GM21526 (cell line): Measurements from ENCODE around the gene PPP6R2.
A peak's percentile ranks its signal among the peaks of the same experiment; 100 is the strongest.

ENCODE experiments used
- ATAC-seq: cut with Tn5 transposase; IDR thresholded peaks from one replicate; pipeline ENCODE4 v1.9.1; 2021; ENCODE audit warnings: moderate library complexity; ENCODE audit not compliant: unreplicated experiment, low FRiP score

The PPP6R2 gene, protein sequence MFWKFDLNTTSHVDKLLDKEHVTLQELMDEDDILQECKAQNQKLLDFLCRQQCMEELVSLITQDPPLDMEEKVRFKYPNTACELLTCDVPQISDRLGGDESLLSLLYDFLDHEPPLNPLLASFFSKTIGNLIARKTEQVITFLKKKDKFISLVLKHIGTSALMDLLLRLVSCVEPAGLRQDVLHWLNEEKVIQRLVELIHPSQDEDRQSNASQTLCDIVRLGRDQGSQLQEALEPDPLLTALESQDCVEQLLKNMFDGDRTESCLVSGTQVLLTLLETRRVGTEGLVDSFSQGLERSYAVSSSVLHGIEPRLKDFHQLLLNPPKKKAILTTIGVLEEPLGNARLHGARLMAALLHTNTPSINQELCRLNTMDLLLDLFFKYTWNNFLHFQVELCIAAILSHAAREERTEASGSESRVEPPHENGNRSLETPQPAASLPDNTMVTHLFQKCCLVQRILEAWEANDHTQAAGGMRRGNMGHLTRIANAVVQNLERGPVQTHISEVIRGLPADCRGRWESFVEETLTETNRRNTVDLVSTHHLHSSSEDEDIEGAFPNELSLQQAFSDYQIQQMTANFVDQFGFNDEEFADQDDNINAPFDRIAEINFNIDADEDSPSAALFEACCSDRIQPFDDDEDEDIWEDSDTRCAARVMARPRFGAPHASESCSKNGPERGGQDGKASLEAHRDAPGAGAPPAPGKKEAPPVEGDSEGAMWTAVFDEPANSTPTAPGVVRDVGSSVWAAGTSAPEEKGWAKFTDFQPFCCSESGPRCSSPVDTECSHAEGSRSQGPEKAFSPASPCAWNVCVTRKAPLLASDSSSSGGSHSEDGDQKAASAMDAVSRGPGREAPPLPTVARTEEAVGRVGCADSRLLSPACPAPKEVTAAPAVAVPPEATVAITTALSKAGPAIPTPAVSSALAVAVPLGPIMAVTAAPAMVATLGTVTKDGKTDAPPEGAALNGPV

GRCh38 chr22:50342651-50343540 is at the start of gene PPP6R2:
PPP6R2 (plus strand) TSS chr22:50343327; CDS start chr22:50393909, 50,582 bp downstream.
- peak; percentile 52 for ATAC-seq

GRCh38 chr22:50293441-50294318 is 49.4 kb upstream of the PPP6R2 start:
- ATAC-seq: no peak

GRCh38 chr22:50294319-50294656 is 48.8 kb upstream of the PPP6R2 start:
- ATAC-seq: no peak

- no peak for ATAC-seq
Measured at GRCh38 chr22:50296658-50297490, 46.3 kb upstream of the PPP6R2 start.

- ATAC-seq: no peak
Measured at GRCh38 chr22:50297510-50298265, 45.4 kb upstream of the PPP6R2 start.

- no peak for ATAC-seq
Measured at GRCh38 chr22:50298266-50298637, 44.9 kb upstream of the PPP6R2 start.

DNA sequence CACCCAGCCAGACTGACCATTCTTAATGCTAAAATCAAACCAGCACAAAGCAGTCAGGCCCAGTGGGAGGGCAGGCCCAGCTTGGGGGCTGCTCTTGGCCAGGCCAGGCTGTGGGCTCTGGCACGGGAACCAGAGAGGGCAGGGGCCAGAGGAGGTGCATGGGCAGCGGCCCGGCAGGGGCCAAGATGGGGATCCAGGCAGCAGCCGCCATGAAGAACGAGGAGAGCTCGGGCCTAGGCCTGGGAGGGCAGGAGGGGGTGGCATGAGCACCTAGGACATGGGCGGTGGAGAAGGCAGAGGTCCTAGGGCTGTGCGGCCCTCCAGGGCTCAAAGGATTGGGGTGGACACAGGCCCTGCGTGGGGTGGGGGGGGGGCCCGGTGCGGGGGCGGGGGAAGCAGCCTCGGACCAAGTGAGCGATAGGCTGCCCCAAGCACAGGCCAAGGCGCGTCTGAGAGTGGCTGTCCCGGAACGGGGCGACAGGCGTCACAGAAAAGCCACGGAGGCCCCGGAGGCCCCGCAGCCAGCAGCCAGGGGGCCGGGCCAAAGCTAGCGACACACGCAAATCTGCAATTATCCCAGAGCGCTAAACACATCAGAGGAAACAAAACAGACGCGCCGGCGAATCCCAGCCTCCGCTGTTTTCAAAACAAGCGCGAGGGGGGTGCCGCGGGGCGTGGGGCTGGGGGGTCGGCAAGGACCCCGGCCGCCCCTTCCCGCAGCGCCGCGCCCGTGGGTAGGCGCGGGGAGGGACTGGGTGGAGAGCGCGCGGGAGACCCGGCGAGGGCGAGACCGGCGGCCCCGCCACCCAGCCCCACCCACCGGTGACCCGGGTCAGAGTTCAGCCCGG is 44.0 kb upstream of the PPP6R2 start:
- no peak for ATAC-seq

GRCh38 chr22:50299785-50300619 is 43.1 kb upstream of the PPP6R2 start:
- ATAC-seq: no peak

DNA sequence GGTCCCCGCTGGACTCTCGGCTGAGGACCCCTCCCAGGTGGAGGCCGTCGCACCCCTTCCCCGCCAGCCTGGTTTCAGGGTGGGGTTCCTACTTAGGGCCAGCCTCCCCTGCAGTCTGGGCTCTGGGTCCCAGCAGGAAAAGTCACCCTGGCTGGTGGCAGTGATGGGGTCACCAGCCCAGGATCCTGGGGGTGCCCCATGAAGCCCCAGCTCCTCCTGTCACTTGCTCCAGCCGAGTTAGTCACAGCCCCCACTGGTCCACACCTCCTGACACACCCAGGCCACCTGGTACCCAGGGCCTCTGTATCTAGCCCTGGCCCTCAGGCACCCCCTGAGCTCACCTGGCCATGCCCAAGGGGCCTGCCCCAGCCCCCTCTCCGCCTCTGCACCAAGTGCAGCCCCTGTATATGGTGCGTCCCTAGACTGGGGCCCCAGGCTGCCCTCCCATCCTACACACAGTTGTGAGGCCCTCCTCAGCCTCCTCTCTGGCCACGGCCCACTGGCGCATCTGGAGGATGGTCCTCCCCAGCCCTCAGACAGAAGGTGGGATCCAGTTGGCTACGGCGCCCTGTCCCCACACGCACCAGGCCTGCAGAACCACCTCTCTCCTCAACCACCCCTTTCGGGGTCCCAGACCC is 42.4 kb upstream of the PPP6R2 start:
- no peak for ATAC-seq

DNA sequence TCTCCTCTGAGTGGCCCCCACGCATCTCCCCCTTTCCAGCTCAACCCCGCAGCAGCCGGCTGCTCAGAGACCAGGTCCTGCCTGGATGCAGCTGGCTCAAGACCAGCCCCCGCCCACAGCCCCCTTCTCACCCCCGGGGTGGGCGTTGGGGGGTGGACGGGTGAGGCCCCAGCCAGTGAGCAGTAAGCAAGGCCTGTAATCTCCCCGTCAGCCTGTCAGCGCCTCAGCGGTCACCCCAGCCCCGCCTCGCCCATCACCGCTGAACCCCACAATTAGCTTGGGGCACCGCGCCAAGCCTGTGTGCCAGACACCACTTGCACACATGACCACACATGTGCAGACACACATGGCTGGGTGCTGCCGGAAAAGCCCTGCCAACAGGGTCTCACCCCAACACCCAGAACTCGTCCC is 41.5 kb upstream of the PPP6R2 start:
- ATAC-seq: no peak

DNA sequence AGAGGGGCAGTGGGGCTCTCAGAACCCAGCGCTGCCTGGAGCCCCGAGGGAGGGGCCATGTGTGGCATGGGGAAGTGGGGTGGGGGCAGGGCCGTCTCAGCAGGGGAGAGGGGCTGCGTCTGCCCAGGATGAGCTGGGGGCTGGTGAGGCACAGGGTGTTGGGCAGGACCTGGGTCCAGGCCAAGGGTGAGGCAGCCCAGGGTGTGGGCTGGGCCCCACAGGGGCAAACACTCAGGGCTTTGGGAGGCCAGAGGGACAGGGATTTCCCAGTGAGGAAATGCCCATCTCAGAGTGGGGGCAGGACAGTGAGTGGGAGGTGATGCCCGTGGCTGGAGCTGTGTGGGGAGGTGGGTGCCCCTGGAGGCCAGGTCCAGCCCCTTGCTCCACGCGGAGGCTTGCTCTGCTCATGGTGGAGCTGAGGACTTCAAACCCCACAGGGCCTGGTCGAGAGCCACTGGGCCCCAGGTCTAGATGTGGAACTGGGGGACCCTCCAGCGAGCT is 41.0 kb upstream of the PPP6R2 start:
- no peak for ATAC-seq

DNA sequence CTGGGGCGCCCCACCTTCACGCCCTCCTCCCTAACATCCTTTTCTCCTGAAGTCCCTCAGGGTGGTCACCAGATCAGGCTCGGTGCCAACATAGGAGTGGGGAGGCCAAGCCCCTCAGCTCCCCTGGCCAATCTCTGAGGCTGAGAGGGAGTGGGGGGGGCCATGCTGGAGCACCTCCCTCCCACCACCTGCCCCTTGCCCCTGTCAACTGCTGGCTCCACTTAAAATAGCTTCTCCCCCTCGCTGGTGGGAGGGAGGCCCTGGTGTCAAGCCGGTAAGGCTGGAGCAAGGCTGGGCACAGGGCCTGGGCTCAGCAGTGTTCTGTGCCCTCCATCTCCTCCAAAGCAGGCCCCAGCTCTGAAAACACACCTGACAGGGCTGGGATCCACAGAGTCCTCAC is 40.6 kb upstream of the PPP6R2 start:
- ATAC-seq: no peak

DNA sequence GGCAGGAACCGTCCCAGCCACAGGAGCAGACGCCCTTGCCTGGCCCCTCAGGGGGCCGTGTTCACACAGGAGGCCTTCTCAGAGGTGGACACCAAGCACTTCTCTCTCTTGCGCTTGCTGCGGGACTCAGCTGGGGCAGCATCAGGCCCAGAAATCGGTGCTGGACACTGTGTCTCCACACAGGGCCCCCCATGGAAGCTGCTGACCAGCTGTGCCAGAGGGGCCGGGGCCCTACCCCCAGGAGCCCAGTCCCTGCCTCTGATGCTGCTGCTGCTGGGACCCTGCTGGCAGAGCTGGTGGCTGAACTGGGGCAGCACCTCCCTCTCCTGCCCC is 39.6 kb upstream of the PPP6R2 start:
- ATAC-seq: no peak

- ATAC-seq: no peak
Measured at GRCh38 chr22:50303848-50304527, 39.1 kb upstream of the PPP6R2 start.
